Measurements from ENCODE around the gene HECA.

HECA gene

GRCh38 chr6:139145661-139146060, 10.8 kb downstream of the HECA start:
- H3K27me3 ChIP-seq = no peaks in the 10 kb centered on the region
- peak overlapping the region; percentile 43 for H3K27ac ChIP-seq
- H3K4me3 ChIP-seq (ENCODE audit: low read depth in 1 of 2, low read length in 1 of 2) = no peak overlapping the region
- H3K36me3 ChIP-seq = no peaks in the 10 kb centered on the region
- H3K9me3 ChIP-seq = no peaks in the 10 kb centered on the region
- TF ChIP-seq, protein P1, sequence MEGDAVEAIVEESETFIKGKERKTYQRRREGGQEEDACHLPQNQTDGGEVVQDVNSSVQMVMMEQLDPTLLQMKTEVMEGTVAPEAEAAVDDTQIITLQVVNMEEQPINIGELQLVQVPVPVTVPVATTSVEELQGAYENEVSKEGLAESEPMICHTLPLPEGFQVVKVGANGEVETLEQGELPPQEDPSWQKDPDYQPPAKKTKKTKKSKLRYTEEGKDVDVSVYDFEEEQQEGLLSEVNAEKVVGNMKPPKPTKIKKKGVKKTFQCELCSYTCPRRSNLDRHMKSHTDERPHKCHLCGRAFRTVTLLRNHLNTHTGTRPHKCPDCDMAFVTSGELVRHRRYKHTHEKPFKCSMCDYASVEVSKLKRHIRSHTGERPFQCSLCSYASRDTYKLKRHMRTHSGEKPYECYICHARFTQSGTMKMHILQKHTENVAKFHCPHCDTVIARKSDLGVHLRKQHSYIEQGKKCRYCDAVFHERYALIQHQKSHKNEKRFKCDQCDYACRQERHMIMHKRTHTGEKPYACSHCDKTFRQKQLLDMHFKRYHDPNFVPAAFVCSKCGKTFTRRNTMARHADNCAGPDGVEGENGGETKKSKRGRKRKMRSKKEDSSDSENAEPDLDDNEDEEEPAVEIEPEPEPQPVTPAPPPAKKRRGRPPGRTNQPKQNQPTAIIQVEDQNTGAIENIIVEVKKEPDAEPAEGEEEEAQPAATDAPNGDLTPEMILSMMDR (IDR thresholded peaks at IDR 0.05) = no peak
- H3K4me1 ChIP-seq (ENCODE audit: control insufficient read depth in 1 of 2, insufficient read depth in 1 of 2, low read depth in 1 of 2, low read length in 1 of 2) = peaks cover 21 to 62% of the 10 kb centered on the region in 2 experiments

GRCh38 chr6:139146317-139146726, 11.4 kb downstream of the HECA start:
- Histone ChIP-seq H3K9me3 (no peaks in the 10 kb centered on the region), H3K36me3 (no peaks in the 10 kb centered on the region), H3K4me3 (ENCODE audit: low read depth in 1 of 2, low read length in 1 of 2) (no peak overlapping the region), H3K27ac (peak overlapping the region; percentile 24), H3K27me3 (no peaks in the 10 kb centered on the region), H3K4me1 (ENCODE audit: control insufficient read depth in 1 of 2, insufficient read depth in 1 of 2, low read depth in 1 of 2, low read length in 1 of 2) (peaks cover 21 to 63% of the 10 kb centered on the region in 2 experiments)
- TF ChIP-seq, protein P1 (IDR thresholded peaks at IDR 0.05) = no peak

DNA sequence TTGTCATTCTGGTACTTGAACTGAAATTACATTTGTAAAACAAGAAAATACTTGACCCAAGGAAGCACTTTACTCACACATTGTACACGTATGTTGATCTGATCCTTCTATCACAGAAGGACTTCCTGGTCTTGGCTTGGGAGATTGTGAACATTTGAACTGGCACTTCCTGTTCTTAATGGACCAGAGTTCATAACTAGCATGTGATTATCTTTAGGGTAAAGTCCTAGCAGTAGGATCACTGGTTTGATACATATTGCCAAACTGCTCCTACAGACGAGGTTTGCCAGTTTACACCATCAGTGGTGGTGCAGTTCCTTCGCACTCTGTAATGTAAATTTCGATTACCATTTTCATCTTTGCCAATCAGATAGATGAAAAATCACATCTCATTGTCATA, 12.7 kb downstream of the HECA start:
- Histone ChIP-seq H3K36me3 (no peaks in the 10 kb centered on the region), H3K4me3 (ENCODE audit: low read depth in 1 of 2, low read length in 1 of 2) (no peak overlapping the region), H3K4me1 (ENCODE audit: control insufficient read depth in 1 of 2, insufficient read depth in 1 of 2, low read depth in 1 of 2, low read length in 1 of 2) (peaks cover 21 to 63% of the 10 kb centered on the region in 2 experiments), H3K27ac (peak overlapping the region; percentile 21), H3K27me3 (no peaks in the 10 kb centered on the region), H3K9me3 (no peaks in the 10 kb centered on the region)
- TF ChIP-seq, protein P1 (IDR thresholded peaks at IDR 0.05) = no peak

GRCh38 chr6:139148557-139149235, 13.8 kb downstream of the HECA start:
- no peaks in the 10 kb centered on the region for H3K9me3 ChIP-seq
- no peaks in the 10 kb centered on the region for H3K36me3 ChIP-seq
- peaks cover 21 to 63% of the 10 kb centered on the region in 2 experiments for H3K4me1 ChIP-seq (ENCODE audit: control insufficient read depth in 1 of 2, insufficient read depth in 1 of 2, low read depth in 1 of 2, low read length in 1 of 2)
- H3K27me3 ChIP-seq = no peaks in the 10 kb centered on the region
- H3K27ac ChIP-seq = peak overlapping the region; percentile 26
- no peak overlapping the region for H3K4me3 ChIP-seq (ENCODE audit: low read depth in 1 of 2, low read length in 1 of 2)
- TF ChIP-seq, protein P1 (IDR thresholded peaks at IDR 0.05) = no peak

GRCh38 chr6:139149383-139149782, 14.5 kb downstream of the HECA start:
- no peaks in the 10 kb centered on the region for H3K9me3 ChIP-seq
- peak overlapping the region; percentile 26 for H3K27ac ChIP-seq
- H3K4me1 ChIP-seq (ENCODE audit: control insufficient read depth in 1 of 2, insufficient read depth in 1 of 2, low read depth in 1 of 2, low read length in 1 of 2) = peaks cover 21 to 56% of the 10 kb centered on the region in 2 experiments

More at GRCh38 chr6:139149383-139149782, 14.5 kb downstream of the HECA start:
- TF ChIP-seq, protein P1 (IDR thresholded peaks at IDR 0.05) = no peak
- Histone ChIP-seq H3K27me3 (no peaks in the 10 kb centered on the region), H3K36me3 (no peaks in the 10 kb centered on the region), H3K4me3 (ENCODE audit: low read depth in 1 of 2, low read length in 1 of 2) (no peak overlapping the region)

Data from neutrophil (primary cell).